Natural killer cell treated with Interleukin-12 subunit alpha and Interleukin-12 subunit beta and Interleukin-15 and Interleukin-18, amount 100 ng/mL, for 72 hours (primary cell): ENCODE measurements around the gene ATMIN. TPM values are rescaled to one million over a fixed set of nuclear protein-coding genes. Genes with fewer than 3 reads are reported as not detected.

Experiments used
- ATAC-seq, 2 donors: fragments of 150-1000 bp; cut with Tn5 transposase in 1 of 2; sonication (Bioruptor Pico), chemical (Tn5 transposase) in 1 of 2; 2 replicates each; pipeline ENCODE4 v1.10.0; 2021
- DNase-seq: peaks from one replicate; pipeline ENCODE4 v3.0.0; 2022; ENCODE audit warnings: low spot score
- H3K27ac Mint-ChIP-seq, 2 donors: 1 replicate in 1 of 2; 2 replicates in 1 of 2; pipeline ENCODE4 v1.8.0; 2022; ENCODE audit warnings: mixed read lengths in 2 of 2, mild to moderate bottlenecking in 1 of 2, moderate library complexity in 1 of 2
- H3K27me3 Mint-ChIP-seq, 2 donors: 1 replicate in 1 of 2; 2 replicates in 1 of 2; pipeline ENCODE4 v1.8.0; 2022; ENCODE audit warnings: mixed read lengths in 2 of 2
- H3K36me3 Mint-ChIP-seq: one replicate; pipeline ENCODE4 v1.8.0; 2022; ENCODE audit warnings: mixed read lengths
- H3K4me1 Mint-ChIP-seq, 2 donors: 1 replicate in 1 of 2; 2 replicates in 1 of 2; pipeline ENCODE4 v1.8.0; 2022; ENCODE audit warnings: low read depth in 2 of 2, mixed read lengths in 2 of 2, mild to moderate bottlenecking in 1 of 2
- H3K4me3 Mint-ChIP-seq: one replicate; pipeline ENCODE4 v1.8.0; 2022; ENCODE audit warnings: mixed read lengths
- H3K9me3 Mint-ChIP-seq: 2 replicates; pipeline ENCODE4 v1.8.0; 2022; ENCODE audit warnings: mixed read lengths
- total RNA-seq, 2 donors: library from RNA; stranded (reverse); gene quantifications; one replicate each; pipeline ENCODE4 v1.2.3, GENCODE V29; 2022

ATMIN gene
- total RNA-seq, 2 donors from 2014 or later = 24.5 to 29.1 TPM

- DNase-seq (no peak), ATAC-seq (no peak)
- Mint-ChIP-seq H3K4me3 (peak overlapping the region; percentile 81), H3K27ac (no peak overlapping the region), H3K9me3 (peaks cover 4% of the 10 kb centered on the region), H3K4me1 (peaks cover 4 to 6% of the 10 kb centered on the region in 2 donors), H3K36me3 (no peaks in the 10 kb centered on the region), H3K27me3 (no peaks in the 10 kb centered on the region)
Observed at GRCh38 chr16:81095653-81095952, 60.0 kb downstream of the ATMIN start.

- H3K4me1 Mint-ChIP-seq = peaks cover 4 to 6% of the 10 kb centered on the region in 2 donors
- H3K9me3 Mint-ChIP-seq = peaks cover 4% of the 10 kb centered on the region
- no peaks in the 10 kb centered on the region for H3K27me3 Mint-ChIP-seq
- H3K4me3 Mint-ChIP-seq = peak within 1 kb of the TSS; percentile 81
- peak within 1 kb of the TSS in 1 of 2 donors; percentile 42 for H3K27ac Mint-ChIP-seq
- peak; percentile 99 to 100 for ATAC-seq
- no peaks in the 10 kb centered on the region for H3K36me3 Mint-ChIP-seq
- DNase-seq = peak; percentile 100
Observed at GRCh38 chr16:81095953-81096714, 60.5 kb downstream of the ATMIN start, which contains the start of gene GCSH. GCSH (minus strand) TSS chr16:81096395; CDS start chr16:81096278, 117 bp downstream.

DNA sequence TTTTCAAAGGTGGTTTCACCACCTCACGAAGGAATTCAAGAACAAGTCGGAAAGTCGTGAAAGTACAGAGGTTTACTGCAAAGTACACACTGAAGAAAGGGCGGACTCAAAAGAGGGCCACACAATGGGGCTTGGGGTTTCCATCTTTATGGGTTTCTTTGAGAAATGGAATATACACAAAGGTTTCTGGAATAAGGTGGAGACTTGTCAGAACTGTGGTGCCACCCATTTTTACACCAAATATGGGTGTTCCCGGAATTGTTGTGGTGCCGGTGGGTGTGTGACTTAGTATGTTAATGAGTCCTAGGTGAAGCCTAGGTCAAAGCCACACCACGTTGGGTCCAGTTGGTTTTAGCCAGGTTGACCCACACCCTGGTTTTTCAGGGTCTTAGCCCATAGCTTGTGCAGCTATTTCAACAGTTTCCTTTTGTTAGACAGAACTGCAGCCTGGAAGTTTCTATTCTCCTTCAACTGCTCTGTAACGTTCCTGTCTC is 61.1 kb downstream of the ATMIN start:
- peaks cover 4% of the 10 kb centered on the region for H3K9me3 Mint-ChIP-seq
- peak overlapping the region; percentile 42 for H3K4me3 Mint-ChIP-seq
- no peaks in the 10 kb centered on the region for H3K36me3 Mint-ChIP-seq
- H3K27ac Mint-ChIP-seq = peak overlapping the region in 1 of 2 donors; percentile 42
- peaks cover 4 to 6% of the 10 kb centered on the region in 2 donors for H3K4me1 Mint-ChIP-seq
- DNase-seq (no peak), ATAC-seq (no peak)
- H3K27me3 Mint-ChIP-seq = no peaks in the 10 kb centered on the region

Other genes starting within 250 kb of the ATMIN start
- gene CDYL2, start 231.2 kb upstream of the ATMIN start, total RNA-seq = 100 to 1,000 TPM in 1 of 2 donors, 10 to 100 TPM in 1; 15.8 to 114 TPM
- 100 to 1,000 TPM in 1 of 2 donors, 10 to 100 TPM in 1; 85.4 to 145 TPM for gene CMC2, start 29.0 kb upstream of the ATMIN start, total RNA-seq
- gene CENPN, start 28.6 kb upstream of the ATMIN start, total RNA-seq = 10 to 100 TPM; 27.9 to 49.5 TPM
- gene C16orf46, start 41.4 kb downstream of the ATMIN start, total RNA-seq = under 1 TPM in 1 of 2 donors, not detected in 1; 0.52 TPM
- 10 to 100 TPM; 10.6 to 38.7 TPM for gene GCSH, start 60.6 kb downstream of the ATMIN start, total RNA-seq
- gene BCO1, start 202.8 kb downstream of the ATMIN start, total RNA-seq = not detected